NT2/D1 (cell line): ENCODE measurements around the gene CDON.

Experiments
- SUZ12 ChIP-seq: IDR thresholded peaks from 2 replicates; pipeline ENCODE4 v1.6.1; 2011; ENCODE audit not compliant: insufficient read length, insufficient read depth; ENCODE audit errors: extremely low read depth
- YY1 ChIP-seq: IDR thresholded peaks from 2 replicates; pipeline ENCODE4 v1.6.1; 2011; ENCODE audit not compliant: insufficient read length, insufficient read depth
- ZNF274 ChIP-seq: IDR thresholded peaks from 2 replicates; pipeline ENCODE4 v1.6.1; 2011; ENCODE audit warnings: mild to moderate bottlenecking, low read depth, low read length

GRCh38 chr11:126102436-126102981 lies 39.8 kb upstream of the CDON start:
- TF ChIP-seq YY1, result no peak
- no peak for TF ChIP-seq SUZ12
- no peak for TF ChIP-seq ZNF274
